ENCODE measurements around the gene THAP8.

The THAP8 gene

GRCh38 chr19:36049080-36049698 lies 4.9 kb downstream of the THAP8 start (continued):
- TF ChIP-seq REST (tag by site-specific recombination; IDR thresholded peaks at IDR 0.05) (no peak), FEZF1 (tag by site-specific recombination; IDR thresholded peaks at IDR 0.05) (peak; percentile 16; the same call in 1 of the 2 replicates), ZFHX2 (tag by site-specific recombination; conservative IDR thresholded peaks at IDR 0.05) (no peak), SCRT2 (tag by site-specific recombination; IDR thresholded peaks at IDR 0.05) (no peak), ZSCAN4 (tag by site-specific recombination; IDR thresholded peaks at IDR 0.05) (no peak), ZFP41 (tag by site-specific recombination; IDR thresholded peaks at IDR 0.05; ENCODE audit: borderline replicate concordance) (no peak), INSM2 (tag by site-specific recombination; IDR thresholded peaks at IDR 0.05) (no peak), ZBTB7A (tag by site-specific recombination; IDR thresholded peaks at IDR 0.05; ENCODE audit: low read depth) (no peak)

- POLR2A ChIA-PET: interaction anchor here (0.6 to 0.7 kb wide), 2 partner anchors 9 to 50 kb away, joined by 3 read pairs; no protein-coding TSS in a partner anchor
- H3K36me3 ChIP-seq (ENCODE audit: control insufficient read depth in 2 of 2, insufficient read depth in 1 of 2, low read length in 2 of 2): peaks cover 7 to 71% of the 10 kb centered on the region in 2 experiments
- H3K4me1 ChIP-seq (ENCODE audit: control insufficient read depth, insufficient read depth, low read length): peaks cover 8% of the 10 kb centered on the region; the same call in 1 of the 2 replicates
- no peak for TF ChIP-seq ZNF175 (tag by site-specific recombination; IDR thresholded peaks at IDR 0.05)
- no peak for TF ChIP-seq ZNF362 (tag by site-specific recombination; IDR thresholded peaks at IDR 0.05)
- TF ChIP-seq ZNF280D (tag by site-specific recombination; IDR thresholded peaks at IDR 0.05): no peak
- TF ChIP-seq ZBTB11 (tag by site-specific recombination; conservative IDR thresholded peaks at IDR 0.05; ENCODE audit: low read depth): no peak
- peak; percentile 77 for TF ChIP-seq PRDM1 (tag by site-specific recombination; IDR thresholded peaks at IDR 0.05)
- H3K4me3 ChIP-seq (ENCODE audit: low read depth, low read length): no peak overlapping the region
- no peaks in the 10 kb centered on the region; the same call in none of the 2 replicates for H3K9me3 ChIP-seq (ENCODE audit: control insufficient read depth, insufficient read depth, low read depth, low read length)
- CTCF ChIA-PET: interaction anchor here (0.6 kb wide), 1 partner anchor 90 kb away, joined by 3 read pairs; no protein-coding TSS in a partner anchor
- H3K27ac ChIP-seq (ENCODE audit: extremely low read depth, low read depth, low read length): no peak overlapping the region
These were observed 6.2 kb downstream of the THAP8 start for GRCh38 chr19:36047835-36048234.

Data from HEK293 (cell line).